ENCODE data around the gene SLC25A5. TPM values are rescaled to one million over a fixed set of nuclear protein-coding genes. Genes with fewer than 3 reads are reported as not detected.

SLC25A5 gene
- total RNA-seq, 4 donors from 2014 or later = 98.8 to 213 (median 135) TPM

DNA sequence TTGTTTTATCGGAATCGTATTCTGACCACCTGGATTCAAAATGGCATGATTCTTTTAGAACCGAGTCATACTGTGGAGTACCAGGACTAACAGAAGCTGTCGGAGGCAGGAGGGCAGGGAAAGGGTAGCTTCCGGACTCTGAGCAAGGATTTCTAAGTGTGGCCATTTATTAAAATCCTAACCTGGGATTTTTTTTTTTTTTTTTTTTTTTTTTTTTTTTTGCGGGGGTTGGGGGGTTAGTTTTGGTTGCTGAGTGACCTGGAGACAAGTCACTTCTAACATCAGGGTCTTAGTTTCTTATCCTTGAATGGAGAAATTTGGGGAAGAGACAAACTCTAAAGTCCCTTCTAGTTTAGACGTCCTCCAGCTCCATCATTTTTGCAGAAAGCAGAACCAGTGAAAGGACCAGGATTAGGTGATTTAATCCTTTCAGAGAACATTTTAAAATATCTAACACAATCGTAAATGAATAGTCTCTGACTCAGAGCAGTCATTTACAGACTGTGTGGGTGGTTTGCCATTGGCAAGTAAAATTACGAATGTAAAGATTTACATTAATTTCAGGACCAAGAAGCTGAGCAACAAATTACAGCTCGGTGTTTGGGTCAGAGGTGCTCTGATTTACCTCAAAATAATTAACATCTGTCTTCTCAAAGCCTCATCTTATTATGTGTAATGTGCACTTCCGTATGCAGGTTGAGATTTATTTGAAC, 7.3 kb downstream of the SLC25A5 start:
- no peak overlapping the region for H3K4me3 ChIP-seq
- H3K36me3 ChIP-seq = no peaks in the 10 kb centered on the region
- no peaks in the 10 kb centered on the region for H3K9me3 ChIP-seq
- H3K27ac ChIP-seq = no peak overlapping the region
- H3K4me1 ChIP-seq = no peaks in the 10 kb centered on the region
- DNase-seq = no peak
- intact Hi-C loops (cut with DNase I; ENCODE audit: low total_unique reads) = no loop called here
- no peaks in the 10 kb centered on the region for H3K27me3 ChIP-seq
- TF ChIP-seq POLR2A (IDR thresholded peaks at IDR 0.05) = no peak
- TF ChIP-seq, protein P1, sequence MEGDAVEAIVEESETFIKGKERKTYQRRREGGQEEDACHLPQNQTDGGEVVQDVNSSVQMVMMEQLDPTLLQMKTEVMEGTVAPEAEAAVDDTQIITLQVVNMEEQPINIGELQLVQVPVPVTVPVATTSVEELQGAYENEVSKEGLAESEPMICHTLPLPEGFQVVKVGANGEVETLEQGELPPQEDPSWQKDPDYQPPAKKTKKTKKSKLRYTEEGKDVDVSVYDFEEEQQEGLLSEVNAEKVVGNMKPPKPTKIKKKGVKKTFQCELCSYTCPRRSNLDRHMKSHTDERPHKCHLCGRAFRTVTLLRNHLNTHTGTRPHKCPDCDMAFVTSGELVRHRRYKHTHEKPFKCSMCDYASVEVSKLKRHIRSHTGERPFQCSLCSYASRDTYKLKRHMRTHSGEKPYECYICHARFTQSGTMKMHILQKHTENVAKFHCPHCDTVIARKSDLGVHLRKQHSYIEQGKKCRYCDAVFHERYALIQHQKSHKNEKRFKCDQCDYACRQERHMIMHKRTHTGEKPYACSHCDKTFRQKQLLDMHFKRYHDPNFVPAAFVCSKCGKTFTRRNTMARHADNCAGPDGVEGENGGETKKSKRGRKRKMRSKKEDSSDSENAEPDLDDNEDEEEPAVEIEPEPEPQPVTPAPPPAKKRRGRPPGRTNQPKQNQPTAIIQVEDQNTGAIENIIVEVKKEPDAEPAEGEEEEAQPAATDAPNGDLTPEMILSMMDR (IDR thresholded peaks at IDR 0.05) = no peak

- peak; percentile 55 to 71 for DNase-seq
- TF ChIP-seq, protein P1 (IDR thresholded peaks at IDR 0.05) = no peak
- TF ChIP-seq POLR2A (IDR thresholded peaks at IDR 0.05) = no peak
- Histone ChIP-seq H3K9me3 (no peaks in the 10 kb centered on the region), H3K27me3 (no peaks in the 10 kb centered on the region), H3K36me3 (no peaks in the 10 kb centered on the region), H3K27ac (peak overlapping the region in 1 of 2 donors; percentile 35), H3K4me1 (no peaks in the 10 kb centered on the region), H3K4me3 (no peak overlapping the region)
- intact Hi-C loops (cut with DNase I; ENCODE audit: low total_unique reads) = no loop called here
Measured at GRCh38 chrX:119477812-119478232, 9.6 kb downstream of the SLC25A5 start.

DNA sequence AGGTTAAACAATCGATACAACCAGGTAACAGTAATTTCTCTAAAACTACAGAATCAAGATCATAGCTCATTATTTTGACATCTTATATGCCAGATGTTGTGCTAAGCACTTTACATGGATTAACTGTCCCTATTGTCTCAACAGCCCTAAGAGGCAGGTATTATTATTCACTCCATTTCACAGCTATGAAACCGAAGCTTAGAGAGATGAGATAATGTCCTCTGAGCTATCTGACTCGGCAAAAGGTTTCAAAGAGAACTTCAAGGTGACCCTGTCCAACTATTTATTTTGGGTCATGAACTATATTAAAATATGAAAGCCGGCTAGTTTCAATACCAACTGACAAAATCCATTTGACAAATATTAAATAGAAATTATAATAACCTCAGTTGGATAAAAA, 10.3 kb downstream of the SLC25A5 start:
- Histone ChIP-seq H3K27ac (peak overlapping the region in 1 of 2 donors; percentile 35), H3K4me1 (no peaks in the 10 kb centered on the region), H3K36me3 (no peaks in the 10 kb centered on the region), H3K9me3 (no peaks in the 10 kb centered on the region), H3K27me3 (no peaks in the 10 kb centered on the region), H3K4me3 (no peak overlapping the region)
- TF ChIP-seq, protein P1 (IDR thresholded peaks at IDR 0.05) = no peak
- DNase-seq = no peak
- intact Hi-C loops (cut with DNase I; ENCODE audit: low total_unique reads) = no loop called here

DNA sequence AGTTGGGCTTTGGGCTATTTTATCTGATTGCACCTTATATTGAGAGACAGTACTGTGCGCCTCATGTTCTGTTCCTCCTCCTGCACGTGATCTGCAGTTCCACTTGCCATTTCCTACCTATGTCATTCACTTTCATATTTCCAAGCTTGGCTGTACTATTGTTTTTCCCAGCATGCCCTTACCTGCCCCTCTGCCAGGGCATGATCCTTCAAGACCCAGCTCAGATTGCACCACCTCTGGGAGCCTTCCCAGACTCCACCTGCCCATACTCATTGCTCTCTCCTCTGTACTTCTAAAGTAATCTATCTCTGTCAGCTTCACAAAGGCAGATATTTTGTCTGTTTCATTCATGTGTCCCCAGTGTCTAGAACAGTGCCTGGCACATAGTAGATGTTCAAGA, 11.6 kb downstream of the SLC25A5 start:
- intact Hi-C loops (cut with DNase I; ENCODE audit: low total_unique reads) = no loop called here
- Histone ChIP-seq H3K36me3 (no peaks in the 10 kb centered on the region), H3K9me3 (no peaks in the 10 kb centered on the region), H3K27ac (no peak overlapping the region), H3K4me1 (no peaks in the 10 kb centered on the region), H3K4me3 (no peak overlapping the region), H3K27me3 (no peaks in the 10 kb centered on the region)
- TF ChIP-seq, protein P1 (IDR thresholded peaks at IDR 0.05) = no peak
- TF ChIP-seq POLR2A (IDR thresholded peaks at IDR 0.05) = no peak
- no peak for DNase-seq

DNA sequence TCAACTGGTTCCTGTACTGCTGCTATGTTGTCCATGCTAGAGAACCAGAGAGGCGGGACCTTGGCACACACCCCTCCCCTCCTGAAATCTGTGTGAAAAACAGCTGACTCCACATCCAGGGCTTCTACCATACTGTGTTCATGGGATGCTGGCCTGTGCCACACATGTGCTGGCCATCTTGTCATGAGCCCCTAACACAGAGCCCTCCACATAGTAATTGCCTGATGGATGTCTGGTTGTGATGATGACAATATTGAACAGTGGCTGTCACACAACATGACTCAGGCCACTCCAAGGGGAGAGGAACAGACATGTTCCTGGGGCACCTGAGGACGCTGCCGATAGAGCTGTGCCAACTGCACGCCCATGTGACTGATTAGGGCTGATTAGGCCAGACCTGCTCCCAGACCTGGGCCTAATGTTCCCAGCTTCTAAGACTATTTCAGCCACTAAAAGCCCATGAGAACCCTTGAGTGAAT, 13.1 kb downstream of the SLC25A5 start:
- TF ChIP-seq, protein P1 (IDR thresholded peaks at IDR 0.05) = no peak
- TF ChIP-seq POLR2A (IDR thresholded peaks at IDR 0.05) = no peak
- no peaks in the 10 kb centered on the region for H3K27me3 ChIP-seq
- no peak for DNase-seq
- no peaks in the 10 kb centered on the region for H3K36me3 ChIP-seq
- H3K27ac ChIP-seq = no peak overlapping the region
- H3K9me3 ChIP-seq = no peaks in the 10 kb centered on the region
- H3K4me3 ChIP-seq = no peak overlapping the region
- intact Hi-C loops (cut with DNase I; ENCODE audit: low total_unique reads) = no loop called here
- no peaks in the 10 kb centered on the region for H3K4me1 ChIP-seq

Data from uterus (tissue), 4 donors.